Testis (tissue), 3 donors: ENCODE measurements around the gene LMNTD2. TPM values are rescaled to one million over a fixed set of nuclear protein-coding genes. Genes with fewer than 3 reads are reported as not detected.

Experiments
- DNase-seq: peaks from one replicate; pipeline ENCODE4 v3.0.0-alpha.2; 2019
- H3K27ac ChIP-seq, 2 donors: fragments of 200-600 bp; sonication (generic); one replicate each; pipeline ENCODE4 v1.5.1; 2019
- H3K27me3 ChIP-seq: fragments of 200-600 bp; sonication (generic); one replicate; pipeline ENCODE4 v1.5.1; 2019
- H3K36me3 ChIP-seq: fragments of 200-600 bp; sonication (generic); one replicate; pipeline ENCODE4 v1.5.1; 2017; ENCODE audit warnings: low read depth; ENCODE audit errors: missing control alignments
- H3K4me1 ChIP-seq: fragments of 200-600 bp; sonication (generic); one replicate; pipeline ENCODE4 v1.5.1; 2019
- H3K4me3 ChIP-seq, 2 donors: fragments of 200-600 bp; sonication (generic); one replicate each; pipeline ENCODE4 v1.5.1; 2017 to 2019
- H3K9me3 ChIP-seq: fragments of 200-600 bp; sonication (generic); one replicate; pipeline ENCODE4 v1.5.1; 2017
- POLR2A ChIP-seq: fragments of 450-650 bp; IDR thresholded peaks from one replicate; pipeline ENCODE4 v1.6.1; 2017; ENCODE audit warnings: antibody characterized with exemption, mild to moderate bottlenecking, moderate library complexity
- WGBS, 2 donors: methylation state at CpG; one replicate each; pipeline ENCODE4 v1.1.5; 2018; 5-methylcytosine and 5-hydroxymethylcytosine counted together
- intact Hi-C: fragments of 100-400 bp; cut with DNase I; formaldehyde crosslinking; loops from one replicate; pipeline ENCODE4 v1.15.1; 2023; ENCODE audit warnings: low total_unique reads
- polyA plus RNA-seq: library from polyadenylated mRNA; stranded (reverse); fragments of 350-450 nt; fragmentation: Illumina TruSeq; extraction: RNeasy Lipid Tissue Mini Kit (QIAGEN cat#74804); gene quantifications from one replicate; pipeline ENCODE4 v1.2.3, GENCODE V29; 2014; ENCODE audit warnings: low read depth, low replicate concordance; ENCODE audit not compliant: insufficient read depth
- total RNA-seq, 2 donors: library from RNA; depleted of rRNA; stranded (reverse); fragments of >200 nt; gene quantifications; one replicate each; pipeline ENCODE4 v1.2.3, GENCODE V29; 2016
- TF ChIP-seq, protein P1 (sequence below), 3 experiments: fragments of 450-650 bp in 2 of 3; fragments of 200-600 bp in 1 of 3; sonication (generic) in 1 of 3; IDR thresholded peaks; one replicate each; pipeline ENCODE4 v1.5.1; 2016 to 2019; ENCODE audit warnings: antibody characterized with exemption in 3 of 3, mild to moderate bottlenecking in 2 of 3, moderate library complexity in 1 of 3

The LMNTD2 gene
- total and polyA plus RNA-seq, 3 donors from 2014 or later, result 26.1 to 59.9 (median 29.2) TPM

- no peaks in the 10 kb centered on the region for H3K36me3 ChIP-seq
- intact Hi-C loops, result no loop called here
- TF ChIP-seq POLR2A, result no peak
- TF ChIP-seq, protein P1, sequence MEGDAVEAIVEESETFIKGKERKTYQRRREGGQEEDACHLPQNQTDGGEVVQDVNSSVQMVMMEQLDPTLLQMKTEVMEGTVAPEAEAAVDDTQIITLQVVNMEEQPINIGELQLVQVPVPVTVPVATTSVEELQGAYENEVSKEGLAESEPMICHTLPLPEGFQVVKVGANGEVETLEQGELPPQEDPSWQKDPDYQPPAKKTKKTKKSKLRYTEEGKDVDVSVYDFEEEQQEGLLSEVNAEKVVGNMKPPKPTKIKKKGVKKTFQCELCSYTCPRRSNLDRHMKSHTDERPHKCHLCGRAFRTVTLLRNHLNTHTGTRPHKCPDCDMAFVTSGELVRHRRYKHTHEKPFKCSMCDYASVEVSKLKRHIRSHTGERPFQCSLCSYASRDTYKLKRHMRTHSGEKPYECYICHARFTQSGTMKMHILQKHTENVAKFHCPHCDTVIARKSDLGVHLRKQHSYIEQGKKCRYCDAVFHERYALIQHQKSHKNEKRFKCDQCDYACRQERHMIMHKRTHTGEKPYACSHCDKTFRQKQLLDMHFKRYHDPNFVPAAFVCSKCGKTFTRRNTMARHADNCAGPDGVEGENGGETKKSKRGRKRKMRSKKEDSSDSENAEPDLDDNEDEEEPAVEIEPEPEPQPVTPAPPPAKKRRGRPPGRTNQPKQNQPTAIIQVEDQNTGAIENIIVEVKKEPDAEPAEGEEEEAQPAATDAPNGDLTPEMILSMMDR (IDR thresholded peaks at IDR 0.05), result no peak
- no peak overlapping the region for H3K4me3 ChIP-seq
- DNase-seq, result no peak
- H3K9me3 ChIP-seq, result no peaks in the 10 kb centered on the region
- no peaks in the 10 kb centered on the region for H3K4me1 ChIP-seq
- no peak overlapping the region for H3K27ac ChIP-seq
- no peaks in the 10 kb centered on the region for H3K27me3 ChIP-seq
- 90 to 93% methylated on average over 23 to 26 of the region's 26 CpGs for WGBS, 2 donors
These were observed 29.3 kb upstream of the LMNTD2 start for GRCh38 chr11:589798-590197.

DNA sequence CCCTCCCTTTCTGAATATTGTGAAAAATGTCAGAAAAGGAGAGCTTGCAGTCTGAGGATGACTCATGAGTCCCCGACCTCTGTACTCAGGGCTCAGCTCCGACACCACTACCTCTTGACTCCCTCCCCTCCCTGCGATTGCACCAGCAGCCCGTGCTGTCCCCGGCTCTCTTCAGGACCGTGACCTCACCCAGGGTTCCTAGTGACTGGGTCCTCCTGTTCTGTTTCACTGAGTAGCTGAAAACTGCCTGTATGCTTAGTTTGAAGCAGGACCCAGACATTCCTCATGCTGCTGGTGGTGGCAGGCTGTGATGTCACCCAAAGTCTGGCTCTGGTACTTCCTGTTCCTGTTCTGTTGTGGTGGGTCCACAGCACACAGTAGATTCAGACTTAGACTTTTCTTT is 27.4 kb upstream of the LMNTD2 start:
- intact Hi-C loops, result no loop called here
- DNase-seq, result no peak
- no peak overlapping the region for H3K4me3 ChIP-seq
- H3K27me3 ChIP-seq, result no peaks in the 10 kb centered on the region
- H3K9me3 ChIP-seq, result no peaks in the 10 kb centered on the region
- no peak overlapping the region for H3K27ac ChIP-seq
- TF ChIP-seq, protein P1 (IDR thresholded peaks at IDR 0.05), result no peak
- TF ChIP-seq POLR2A, result no peak
- H3K4me1 ChIP-seq, result no peaks in the 10 kb centered on the region
- 56 to 70% methylated on average over 6 of the region's 6 CpGs for WGBS, 2 donors
- H3K36me3 ChIP-seq, result no peaks in the 10 kb centered on the region

DNA sequence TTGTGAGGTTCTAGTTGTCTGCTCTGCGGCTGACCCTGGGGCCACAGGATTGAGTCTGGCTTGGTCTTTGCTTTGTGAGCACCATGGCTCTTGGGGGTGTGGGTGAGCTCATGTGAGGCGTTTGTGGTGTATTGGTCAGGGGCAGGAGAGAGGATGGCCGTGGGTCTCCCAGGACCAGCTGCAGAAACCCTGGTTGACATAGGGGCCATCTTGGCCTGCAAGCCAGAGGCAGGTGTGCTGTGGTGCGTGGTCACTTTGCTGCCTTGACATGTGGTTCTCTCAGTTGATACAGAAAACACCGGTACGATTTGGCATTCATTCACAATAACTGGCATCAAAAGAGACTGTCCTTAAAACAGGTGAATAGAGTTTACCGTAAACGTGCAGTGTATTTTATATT is 27.0 kb upstream of the LMNTD2 start:
- no peak for DNase-seq
- Histone ChIP-seq H3K27me3 (no peaks in the 10 kb centered on the region), H3K4me3 (no peak overlapping the region), H3K9me3 (no peaks in the 10 kb centered on the region), H3K27ac (no peak overlapping the region), H3K36me3 (no peaks in the 10 kb centered on the region), H3K4me1 (no peaks in the 10 kb centered on the region)
- intact Hi-C loops, result no loop called here
- 81 to 88% methylated on average over 7 to 8 of the region's 8 CpGs for WGBS, 2 donors
- TF ChIP-seq, protein P1 (IDR thresholded peaks at IDR 0.05), result no peak
- TF ChIP-seq POLR2A, result no peak

DNA sequence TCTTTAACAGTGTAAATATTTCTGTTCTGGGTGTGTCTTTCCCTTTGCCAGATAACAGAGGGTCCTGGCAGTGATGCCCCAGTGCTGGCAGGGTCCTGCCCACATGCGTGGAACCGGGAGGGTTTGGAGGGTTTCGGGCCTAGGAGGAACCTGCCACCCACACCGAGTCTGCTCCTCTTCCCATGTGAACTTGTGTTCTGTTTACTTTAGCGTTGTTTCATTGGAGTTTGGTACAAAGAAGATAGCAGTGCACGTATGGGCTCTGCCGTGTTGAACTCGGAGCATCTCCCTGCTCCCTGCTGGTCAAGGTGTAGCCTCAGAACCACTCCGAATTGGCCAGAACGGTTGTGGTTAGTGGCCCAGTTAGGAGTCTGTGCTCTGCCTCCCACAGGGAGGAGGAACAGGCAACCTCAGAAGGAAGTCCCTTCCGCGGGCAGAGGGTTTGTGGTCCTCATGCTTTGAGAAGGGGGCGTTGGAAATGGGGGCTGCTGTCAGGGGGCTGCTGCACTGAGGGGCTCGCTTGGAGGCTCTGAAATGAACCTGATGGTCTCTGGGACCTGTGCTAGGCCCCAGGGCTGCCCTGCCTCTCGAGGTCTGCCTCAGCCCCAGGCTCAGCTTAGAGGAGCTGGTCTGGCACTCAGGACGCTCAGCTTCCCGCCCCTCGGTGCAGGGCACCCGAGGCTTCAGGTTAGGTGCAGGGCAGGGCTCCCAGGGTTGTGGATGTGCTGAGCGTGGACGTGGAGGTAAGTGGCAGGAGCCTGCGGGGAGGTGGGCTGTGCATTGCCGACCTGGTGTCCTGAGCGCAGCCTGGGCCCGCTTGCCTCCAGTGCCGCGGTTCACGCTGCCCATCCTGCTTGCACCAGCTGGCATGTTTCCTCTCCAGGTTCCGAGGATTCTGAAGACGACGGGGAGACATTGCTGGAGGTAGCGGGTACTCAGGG is 26.1 kb upstream of the LMNTD2 start:
- intact Hi-C loops, result no loop called here
- Histone ChIP-seq H3K4me3 (no peak overlapping the region), H3K36me3 (no peaks in the 10 kb centered on the region)

More for the DNA sequence above, 26.1 kb upstream of the LMNTD2 start:
- TF ChIP-seq, protein P1 (IDR thresholded peaks at IDR 0.05), result no peak
- no peak for TF ChIP-seq POLR2A
- 87 to 90% methylated on average over 10 to 31 of the region's 32 CpGs for WGBS, 2 donors
- no peak overlapping the region for H3K27ac ChIP-seq
- H3K27me3 ChIP-seq, result no peaks in the 10 kb centered on the region
- no peak for DNase-seq
- H3K9me3 ChIP-seq, result no peaks in the 10 kb centered on the region
- no peaks in the 10 kb centered on the region for H3K4me1 ChIP-seq
